HUES6 (cell line): ENCODE results near the gene MEP1B.
"Not testable (repeated sequence)": the region's sequence is repeated elsewhere in the genome, so short reads cannot be mapped to it uniquely, and the experiment has no call there.

Experiments
- H3K27ac ChIP-seq: 2 replicates; pipeline ENCODE4 v1.7.0; 2013; ENCODE audit warnings: low read depth, mild to moderate bottlenecking, low read length, inconsistent platforms
- H3K27me3 ChIP-seq: 2 replicates; pipeline ENCODE4 v1.6.1; 2013; ENCODE audit warnings: low read length; ENCODE audit not compliant: control insufficient read depth, insufficient read depth
- H3K36me3 ChIP-seq: 2 replicates; pipeline ENCODE4 v1.6.1; 2013; ENCODE audit warnings: low read length; ENCODE audit not compliant: control insufficient read depth, insufficient read depth
- H3K4me1 ChIP-seq: 2 replicates; pipeline ENCODE4 v1.6.1; 2013; ENCODE audit warnings: low read length; ENCODE audit not compliant: control insufficient read depth, insufficient read depth
- H3K4me3 ChIP-seq: 2 replicates; pipeline ENCODE4 v1.5.1; 2013; ENCODE audit warnings: low read depth, low read length
- H3K9ac ChIP-seq: one replicate; pipeline ENCODE4 v1.6.1; 2013; ENCODE audit warnings: mild to moderate bottlenecking, low read length
- H3K9me3 ChIP-seq: 2 replicates; pipeline ENCODE4 v1.6.1; 2013; ENCODE audit warnings: low read depth, low read length; ENCODE audit not compliant: control insufficient read depth, insufficient read depth

The MEP1B gene

GRCh38 chr18:32209685-32210445 is 20.0 kb downstream of the MEP1B start:
- H3K4me3 ChIP-seq, result no peak overlapping the region
- no peaks in the 10 kb centered on the region for H3K4me1 ChIP-seq
- no peaks in the 10 kb centered on the region for H3K36me3 ChIP-seq
- no peak overlapping the region for H3K27ac ChIP-seq
- no peaks in the 10 kb centered on the region for H3K27me3 ChIP-seq
- H3K9me3 ChIP-seq, result no peaks in the 10 kb centered on the region
- H3K9ac ChIP-seq, result no peak overlapping the region

GRCh38 chr18:32213693-32214092 is 23.9 kb downstream of the MEP1B start:
- Histone ChIP-seq H3K4me3 (no peak overlapping the region), H3K27me3 (no peaks in the 10 kb centered on the region), H3K9ac (no peak overlapping the region), H3K27ac (no peak overlapping the region), H3K36me3 (no peaks in the 10 kb centered on the region), H3K9me3 (no peaks in the 10 kb centered on the region), H3K4me1 (no peaks in the 10 kb centered on the region)

- Histone ChIP-seq H3K9me3 (no peaks in the 10 kb centered on the region), H3K9ac (no peak overlapping the region), H3K4me3 (no peak overlapping the region), H3K27me3 (no peaks in the 10 kb centered on the region), H3K4me1 (no peaks in the 10 kb centered on the region), H3K36me3 (no peaks in the 10 kb centered on the region), H3K27ac (no peak overlapping the region)
These were observed 26.6 kb downstream of the MEP1B start for GRCh38 chr18:32216390-32216789.

- no peaks in the 10 kb centered on the region for H3K27me3 ChIP-seq
- no peaks in the 10 kb centered on the region for H3K36me3 ChIP-seq
- no peak overlapping the region for H3K4me3 ChIP-seq
- H3K9me3 ChIP-seq, result no peaks in the 10 kb centered on the region
- no peak overlapping the region for H3K27ac ChIP-seq
- no peaks in the 10 kb centered on the region for H3K4me1 ChIP-seq
- no peak overlapping the region for H3K9ac ChIP-seq
These were observed 29.7 kb downstream of the MEP1B start for GRCh38 chr18:32219431-32220018.

- not testable (repeated sequence) for H3K9ac ChIP-seq, H3K36me3 ChIP-seq, H3K27ac ChIP-seq, H3K4me1 ChIP-seq, H3K27me3 ChIP-seq, H3K4me3 ChIP-seq
- peaks cover 11% of the 10 kb centered on the region for H3K9me3 ChIP-seq
These were observed 43.5 kb downstream of the MEP1B start for GRCh38 chr18:32233348-32233747.

GRCh38 chr18:32237049-32237448 is 47.2 kb downstream of the MEP1B start:
- Histone ChIP-seq H3K4me1 (peaks cover 16% of the 10 kb centered on the region), H3K9me3 (peaks cover 11% of the 10 kb centered on the region), H3K27ac (no peak overlapping the region), H3K36me3 (no peaks in the 10 kb centered on the region), H3K27me3 (no peaks in the 10 kb centered on the region), H3K9ac (no peak overlapping the region), H3K4me3 (no peak overlapping the region)

- Histone ChIP-seq H3K4me1 (peaks cover 20% of the 10 kb centered on the region), H3K4me3 (no peak overlapping the region), H3K27ac (no peak overlapping the region), H3K9ac (no peak overlapping the region), H3K9me3 (peaks cover 10% of the 10 kb centered on the region), H3K36me3 (no peaks in the 10 kb centered on the region), H3K27me3 (no peaks in the 10 kb centered on the region)
These were observed 48.9 kb downstream of the MEP1B start for GRCh38 chr18:32238635-32239268.

GRCh38 chr18:32242395-32242794 is 52.6 kb downstream of the MEP1B start:
- no peaks in the 10 kb centered on the region for H3K27me3 ChIP-seq

GRCh38 chr18:32243358-32243757 is 53.5 kb downstream of the MEP1B start:
- Histone ChIP-seq H3K4me3 (no peak overlapping the region), H3K9me3 (peaks cover 3% of the 10 kb centered on the region; the same call in 1 of the 2 replicates), H3K9ac (no peak overlapping the region), H3K27me3 (no peaks in the 10 kb centered on the region), H3K27ac (no peak overlapping the region), H3K36me3 (no peaks in the 10 kb centered on the region), H3K4me1 (peaks cover 20% of the 10 kb centered on the region)

More at GRCh38 chr18:32242395-32242794, 52.6 kb downstream of the MEP1B start:
- Histone ChIP-seq H3K27ac (no peak overlapping the region), H3K9ac (no peak overlapping the region), H3K36me3 (no peaks in the 10 kb centered on the region), H3K4me3 (no peak overlapping the region), H3K4me1 (peaks cover 20% of the 10 kb centered on the region), H3K9me3 (peaks cover 3% of the 10 kb centered on the region; the same call in 1 of the 2 replicates)

- Histone ChIP-seq H3K9me3 (peaks cover 3% of the 10 kb centered on the region; the same call in 1 of the 2 replicates), H3K27ac (no peak overlapping the region), H3K4me3 (no peak overlapping the region), H3K27me3 (no peaks in the 10 kb centered on the region), H3K4me1 (peaks cover 17% of the 10 kb centered on the region), H3K9ac (no peak overlapping the region), H3K36me3 (no peaks in the 10 kb centered on the region)
These were observed 55.0 kb downstream of the MEP1B start for GRCh38 chr18:32244881-32245280.
